OCI-LY7 (cell line): ENCODE data around the gene ACSM3. TPM values are rescaled to one million over a fixed set of nuclear protein-coding genes. Genes with fewer than 3 reads are reported as not detected.
"Not testable (repeated sequence)": the region's sequence is repeated elsewhere in the genome, so short reads cannot be mapped to it uniquely, and the experiment has no call there.

Source experiments
- BruUV-seq: library from RNA; stranded (reverse); fragments of 400-500 nt; replicated peaks from 2 replicates; lab custom pipeline; 2021; lab: Mats Ljungman, UMichigan
- CTCF ChIA-PET: fragments of 300-600 bp; sonication (Branson Sonifier 250); formaldehyde crosslinking; loops from one replicate; lab custom pipeline; 2022; ENCODE audit warnings: antibody characterized with exemption; ENCODE audit not compliant: unreplicated experiment; lab: Charles Lee
- POLR2A ChIA-PET: fragments of 300-600 bp; sonication (Branson Sonifier 250); formaldehyde crosslinking; loops from one replicate; lab custom pipeline; 2022; ENCODE audit warnings: antibody characterized with exemption; lab: Charles Lee
- DNase-seq: peaks from one replicate; pipeline ENCODE4 v3.0.0-alpha.2; 2015; ENCODE audit warnings: low spot score
- H2AFZ ChIP-seq: fragments of 200-600 bp; sonication (generic), shearing (Covaris generic); 2 replicates; pipeline ENCODE4 v1.6.1; 2014; ENCODE audit warnings: mild to moderate bottlenecking, antibody characterized with exemption, low read length, moderate library complexity
- H3K27ac ChIP-seq: fragments of 200-600 bp; sonication (generic); 2 replicates; pipeline ENCODE4 v1.5.1; 2014; ENCODE audit warnings: mixed run types, low read depth, mild to moderate bottlenecking, moderate library complexity, low read length, inconsistent platforms; ENCODE audit not compliant: poor library complexity, severe bottlenecking
- H3K36me3 ChIP-seq: fragments of 200-600 bp; sonication (generic); 2 replicates; pipeline ENCODE4 v1.6.1; 2014; ENCODE audit warnings: mild to moderate bottlenecking, antibody characterized with exemption, low read length, moderate library complexity, mixed read lengths; ENCODE audit not compliant: insufficient read depth
- H3K4me1 ChIP-seq: fragments of 200-600 bp; sonication (generic); 2 replicates; pipeline ENCODE4 v1.5.1; 2014; ENCODE audit warnings: mild to moderate bottlenecking, low read length; ENCODE audit not compliant: insufficient read depth, poor library complexity, severe bottlenecking
- H3K4me2 ChIP-seq: fragments of 200-600 bp; sonication (generic); 2 replicates; pipeline ENCODE4 v1.6.1; 2014; ENCODE audit warnings: mild to moderate bottlenecking, low read length
- H3K4me3 ChIP-seq: fragments of 200-600 bp; sonication (generic); 2 replicates; pipeline ENCODE4 v1.5.1; 2014; ENCODE audit warnings: mild to moderate bottlenecking, low read depth, low read length; ENCODE audit not compliant: poor library complexity, severe bottlenecking
- H3K79me2 ChIP-seq: fragments of 200-600 bp; sonication (generic); 2 replicates; pipeline ENCODE4 v1.6.1; 2016; ENCODE audit warnings: low read depth, mild to moderate bottlenecking, low read length, moderate library complexity, mixed read lengths; ENCODE audit not compliant: insufficient read depth
- H3K9me2 ChIP-seq: fragments of 200-600 bp; sonication (generic); 2 replicates; pipeline ENCODE4 v1.6.1; 2016; ENCODE audit warnings: mild to moderate bottlenecking, low read length, mixed read lengths; ENCODE audit not compliant: insufficient read depth
- H3K9me3 ChIP-seq: fragments of 200-600 bp; sonication (generic); 2 replicates; pipeline ENCODE4 v1.6.1; 2014; ENCODE audit warnings: mild to moderate bottlenecking, mixed run types, low read length, mixed read lengths
- H4K20me1 ChIP-seq: fragments of 200-600 bp; sonication (generic); 2 replicates; pipeline ENCODE4 v1.6.1; 2014; ENCODE audit warnings: mild to moderate bottlenecking, antibody characterized with exemption, low read length, moderate library complexity, mixed read lengths; ENCODE audit not compliant: insufficient read depth
- CTCF ChIP-seq: fragments of 200-600 bp; sonication (generic); conservative IDR thresholded peaks from 2 replicates; pipeline ENCODE4 v1.5.1; 2014; ENCODE audit warnings: mild to moderate bottlenecking, antibody characterized with exemption, low read length, moderate library complexity, mixed read lengths
- EZH2phosphoT487 ChIP-seq: fragments of 200-600 bp; sonication (generic); IDR thresholded peaks from 2 replicates; pipeline ENCODE4 v1.6.1; 2018; ENCODE audit warnings: low read depth, borderline replicate concordance, mild to moderate bottlenecking, mixed run types, antibody characterized with exemption, low read length, moderate library complexity, mixed read lengths
- intact Hi-C: fragments of 100-400 bp; cut with micrococcal nuclease; formaldehyde crosslinking; loops from one replicate; pipeline ENCODE4 v1.10.0; 2022; ENCODE audit not compliant: unreplicated experiment
- total RNA-seq, 2 experiments: library from RNA; depleted of rRNA in 1 of 2; stranded (reverse); fragments of >200 nt in 1 of 2; shearing (Covaris generic) in 1 of 2; gene quantifications; 2 replicates each; pipeline ENCODE4 v1.2.3, GENCODE V29; 2014 to 2022

Gene ACSM3
- total RNA-seq, 2 experiments from 2014 or later = 2.8 to 4.5 TPM

DNA sequence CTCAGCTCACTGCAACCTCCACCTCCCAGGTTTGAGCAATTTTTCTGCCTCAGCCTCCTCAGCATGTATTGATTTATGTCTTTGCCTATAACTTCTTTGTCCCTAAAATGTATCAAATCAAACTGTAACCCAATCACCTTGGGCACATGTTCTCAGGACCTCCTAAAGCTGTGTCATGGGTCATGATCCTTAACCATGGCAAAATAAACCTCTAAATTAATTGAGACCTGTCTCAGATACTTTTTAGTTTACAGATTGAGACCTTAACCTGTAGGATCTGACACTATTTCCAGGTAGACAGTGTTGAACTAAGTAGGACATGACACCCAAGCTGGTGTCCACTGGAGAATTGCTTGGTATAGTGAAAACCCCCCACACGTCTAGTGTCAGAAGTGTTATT is 2.6 kb upstream of the ACSM3 start:
- Histone ChIP-seq H3K4me1 (peaks cover 23% of the 10 kb centered on the region), H2AFZ (no peak overlapping the region), H3K36me3 (no peaks in the 10 kb centered on the region; the same call in 1 of the 2 replicates), H3K9me2 (no peaks in the 10 kb centered on the region), H3K27ac (no peak overlapping the region), H3K9me3 (peaks cover 24% of the 10 kb centered on the region), H3K4me2 (no peak overlapping the region), H4K20me1 (no peaks in the 10 kb centered on the region), H3K79me2 (no peaks in the 10 kb centered on the region), H3K4me3 (no peak overlapping the region)
- CTCF ChIA-PET = no interaction called here
- no TSS peak for BruUV-seq
- intact Hi-C loops = no loop called here
- no peak for TF ChIP-seq EZH2phosphoT487
- no peak for TF ChIP-seq CTCF
- no peak for DNase-seq
- POLR2A ChIA-PET = no interaction called here

DNA sequence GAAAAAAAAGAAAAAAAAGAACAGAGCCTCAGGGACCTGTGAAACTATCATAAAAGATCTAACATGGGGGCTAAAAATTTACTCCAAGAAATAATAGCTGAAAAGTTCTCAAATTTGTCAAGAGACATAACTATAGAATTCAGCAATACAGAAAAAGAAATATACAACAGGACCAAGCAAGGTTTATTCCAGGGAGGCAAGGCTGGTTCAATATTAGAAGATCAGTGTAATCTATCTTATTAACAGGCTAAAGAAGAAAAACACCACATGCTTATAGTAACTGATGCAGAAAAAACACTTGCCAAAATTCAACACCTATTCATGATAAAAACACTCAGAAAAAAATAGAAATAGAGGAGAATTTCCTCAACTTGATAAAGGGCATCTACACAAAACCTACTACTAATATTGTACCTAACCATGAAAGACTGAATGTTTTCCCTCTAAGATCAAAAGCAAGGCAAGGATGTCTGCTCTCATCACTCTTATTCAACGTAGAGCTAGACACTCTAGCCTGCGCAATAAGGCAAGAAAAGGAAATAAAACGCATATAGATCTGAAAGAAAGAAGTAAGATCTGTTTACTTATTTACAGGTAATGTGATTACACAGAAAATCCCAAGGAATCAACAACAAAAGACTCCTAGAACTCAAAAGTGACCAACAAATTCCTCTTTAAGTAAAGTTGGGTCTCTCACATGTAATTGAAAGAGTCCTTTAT is 1.2 kb upstream of the ACSM3 start:
- Histone ChIP-seq H3K4me1 (peaks cover 23% of the 10 kb centered on the region), H3K4me3 (no peak overlapping the region), H3K27ac (no peak overlapping the region), H3K36me3 (no peaks in the 10 kb centered on the region; the same call in 1 of the 2 replicates), H4K20me1 (no peaks in the 10 kb centered on the region), H3K79me2 (no peaks in the 10 kb centered on the region), H2AFZ (no peak overlapping the region; the same call in 1 of the 2 replicates), H3K4me2 (no peak overlapping the region), H3K9me2 (no peaks in the 10 kb centered on the region), H3K9me3 (peaks cover 24% of the 10 kb centered on the region)
- no peak for DNase-seq
- BruUV-seq = no TSS peak
- ChIA-PET CTCF (no interaction called here), POLR2A (no interaction called here)
- TF ChIP-seq EZH2phosphoT487 = no peak
- no peak for TF ChIP-seq CTCF
- intact Hi-C loops = no loop called here

DNA sequence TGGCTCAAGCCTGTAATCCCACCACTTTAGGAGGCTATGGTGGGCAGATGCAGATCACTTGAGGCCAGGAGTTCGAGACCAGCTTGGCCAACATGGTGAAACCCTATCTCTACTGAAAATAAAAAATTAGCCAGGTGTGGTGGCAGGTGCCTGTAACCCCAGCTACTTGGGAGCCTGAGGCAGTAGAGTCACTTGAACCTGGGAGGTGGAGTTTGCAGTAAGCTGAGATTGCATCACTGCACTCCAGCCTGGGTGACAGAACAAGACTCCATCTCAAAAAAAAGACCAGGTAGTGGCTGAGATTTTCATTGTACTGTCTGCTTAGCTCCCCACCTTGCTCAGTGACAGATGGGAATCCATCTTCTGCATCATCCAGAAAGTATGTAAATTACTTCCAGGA is 634 bp downstream of the ACSM3 start:
- intact Hi-C loops, CTCF ChIA-PET, DNase-seq, H4K20me1 ChIP-seq, H3K9me2 ChIP-seq, H3K36me3 ChIP-seq, H3K4me3 ChIP-seq, H3K27ac ChIP-seq, BruUV-seq, H3K79me2 ChIP-seq, H2AFZ ChIP-seq: not testable (repeated sequence)
- Histone ChIP-seq H3K9me3 (peaks cover 24% of the 10 kb centered on the region), H3K4me1 (peaks cover 23% of the 10 kb centered on the region), H3K4me2 (peak overlapping the region; percentile 64; the same call in 1 of the 2 replicates)
- POLR2A ChIA-PET = interaction anchor here (0.6 to 1.0 kb wide), 2 partner anchors 25 to 801 kb away, joined by 3 to 6 read pairs; no protein-coding TSS in a partner anchor
